RWPE1 (cell line): ENCODE results near the gene RENBP.

Experiments used
- CTCF ChIA-PET: fragments of 350-600 bp; sonication (Branson Sonifier 250); formaldehyde crosslinking; extraction: SDS; loops from one replicate; lab custom pipeline; 2021; lab: Yijun Ruan, JAX
- POLR2A ChIA-PET: fragments of 400-600 bp; formaldehyde crosslinking; extraction: SDS; loops from one replicate; lab custom pipeline; 2020; ENCODE audit warnings: antibody characterized with exemption; ENCODE audit not compliant: low non-redundant PET; lab: Yijun Ruan, JAX
- DNase-seq: peaks from one replicate; pipeline ENCODE4 v3.0.0; 2012; ENCODE audit warnings: low spot score
- H3K27ac ChIP-seq: fragments of 450-650 bp; 2 replicates; pipeline ENCODE4 v1.5.1; 2017
- CTCF ChIP-seq: fragments of 450-650 bp; conservative IDR thresholded peaks from 2 replicates; pipeline ENCODE4 v1.5.1; 2017; ENCODE audit warnings: low read depth, mild to moderate bottlenecking

The RENBP gene

GRCh38 chrX:153920546-153920945, 23.9 kb downstream of the RENBP start:
- ChIA-PET CTCF (interaction anchor here (1.3 to 1.6 kb wide), 2 partner anchors 9 to 156 kb away, joined by 4 to 5 read pairs; partner anchors contain the start of gene PLXNB3), POLR2A (no interaction called here)
- no peak for DNase-seq
- TF ChIP-seq CTCF: no peak
- H3K27ac ChIP-seq: peak overlapping the region; percentile 3; the same call in 1 of the 2 replicates

GRCh38 chrX:153919281-153919680, 25.2 kb downstream of the RENBP start:
- POLR2A ChIA-PET: no interaction called here

GRCh38 chrX:153917869-153918268, 26.6 kb downstream of the RENBP start:
- peak; percentile 44 for DNase-seq
- peak overlapping the region; percentile 85 for H3K27ac ChIP-seq
- POLR2A ChIA-PET: no interaction called here
- CTCF ChIA-PET: interaction anchor here (1.1 kb wide), 1 partner anchor 154 kb away, joined by 7 read pairs; the partner anchor contains the start of gene PLXNB3
- no peak for TF ChIP-seq CTCF

More at GRCh38 chrX:153919281-153919680, 25.2 kb downstream of the RENBP start:
- no peak for DNase-seq
- no peak for TF ChIP-seq CTCF
- CTCF ChIA-PET: no interaction called here
- H3K27ac ChIP-seq: no peak overlapping the region

- H3K27ac ChIP-seq: no peak overlapping the region
- no peak for TF ChIP-seq CTCF
- DNase-seq: no peak
- POLR2A ChIA-PET: no interaction called here
- CTCF ChIA-PET: interaction anchor here (0.6 kb wide), 1 partner anchor 150 kb away, joined by 3 read pairs; no protein-coding TSS in a partner anchor
These were observed 30.7 kb downstream of the RENBP start for GRCh38 chrX:153913701-153914100.

- CTCF ChIA-PET: interaction anchor here (0.6 kb wide), 1 partner anchor 150 kb away, joined by 3 read pairs; no protein-coding TSS in a partner anchor
- DNase-seq: no peak
- H3K27ac ChIP-seq: no peak overlapping the region
- TF ChIP-seq CTCF: no peak
- POLR2A ChIA-PET: no interaction called here
These were observed 31.2 kb downstream of the RENBP start for GRCh38 chrX:153913211-153913610.

GRCh38 chrX:153911798-153912197, 32.6 kb downstream of the RENBP start:
- H3K27ac ChIP-seq: no peak overlapping the region
- no peak for DNase-seq
- no peak for TF ChIP-seq CTCF
- POLR2A ChIA-PET: no interaction called here
- CTCF ChIA-PET: interaction anchor here (0.9 kb wide), 1 partner anchor 9 kb away, joined by 4 read pairs; no protein-coding TSS in a partner anchor
